IPS-NIHi7 (cell line): ENCODE data around the gene CSTPP1.

ENCODE experiments used
- DNase-seq: peaks from one replicate; pipeline ENCODE4 v3.0.0; 2012; ENCODE audit warnings: mixed read lengths; ENCODE audit errors: extremely low spot score

Gene CSTPP1

DNA sequence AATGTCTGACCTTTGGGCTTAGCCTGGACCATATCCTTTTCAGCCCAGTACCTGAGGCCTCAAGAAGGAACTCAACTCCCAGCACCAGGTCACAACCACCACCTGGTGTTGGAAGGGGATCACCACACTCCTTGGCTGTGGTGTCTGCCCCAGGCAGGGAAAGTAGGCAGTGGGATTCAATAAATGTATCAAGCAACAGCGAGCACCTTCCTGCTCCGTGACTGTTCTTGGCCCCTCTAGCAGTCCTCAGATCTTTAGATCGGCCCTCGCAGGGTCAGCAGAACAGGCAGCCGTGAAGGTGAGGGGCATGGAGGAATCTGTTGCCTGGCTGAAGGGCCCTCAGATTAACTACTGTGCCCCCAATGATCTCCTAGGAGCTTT lies 224.2 kb downstream of the CSTPP1 start:
- no peak for DNase-seq

- peak; percentile 94 for DNase-seq
Measured at GRCh38 chr11:47161134-47161854, 224.7 kb downstream of the CSTPP1 start.

GRCh38 chr11:47161890-47162289 lies 225.3 kb downstream of the CSTPP1 start:
- no peak for DNase-seq

GRCh38 chr11:47162426-47162825 lies 225.9 kb downstream of the CSTPP1 start:
- DNase-seq: no peak

DNA sequence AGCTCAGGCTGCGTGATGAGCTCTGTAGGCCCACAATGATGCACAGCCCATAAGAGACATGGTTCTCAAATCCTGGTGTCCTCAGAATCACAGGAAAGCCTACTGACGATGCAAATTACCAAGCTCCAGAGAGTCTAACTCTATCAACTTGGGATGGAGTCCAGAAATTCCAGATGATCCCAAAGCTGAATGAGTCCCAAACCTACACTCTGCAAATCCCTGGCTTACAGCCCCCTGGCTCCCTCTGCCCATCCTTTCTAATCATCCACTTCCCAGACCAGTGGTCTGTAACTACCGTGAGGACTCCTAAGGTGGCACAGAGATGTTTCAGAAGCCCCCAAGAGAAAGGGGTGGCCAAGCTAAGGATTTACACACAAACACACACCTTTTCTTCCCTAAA lies 226.6 kb downstream of the CSTPP1 start:
- no peak for DNase-seq

DNA sequence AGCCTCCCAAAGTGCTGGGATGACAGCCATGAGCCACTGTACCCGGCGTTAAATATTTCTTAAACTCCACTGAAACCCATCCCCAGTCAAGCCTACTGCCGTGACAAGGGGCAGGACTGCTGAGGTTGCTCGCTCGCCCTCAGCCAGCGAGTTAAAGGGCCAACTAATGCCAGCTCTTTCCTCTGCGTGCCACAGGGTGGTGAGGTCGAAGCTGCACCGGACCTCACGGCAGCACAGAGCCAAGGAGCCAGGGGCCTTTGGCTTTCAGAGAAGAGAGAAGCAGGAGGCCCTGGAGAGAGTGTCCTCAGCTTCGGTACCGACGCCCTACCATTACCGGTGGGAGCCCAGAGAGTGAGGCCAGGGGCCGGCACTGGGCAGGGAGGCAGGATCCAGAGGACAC lies 227.3 kb downstream of the CSTPP1 start:
- DNase-seq: no peak

- no peak for DNase-seq
Measured at GRCh38 chr11:47164321-47164720, 227.8 kb downstream of the CSTPP1 start.

- DNase-seq: no peak
Measured at GRCh38 chr11:47165253-47165840, 228.8 kb downstream of the CSTPP1 start.

GRCh38 chr11:47166368-47166767 lies 229.8 kb downstream of the CSTPP1 start:
- DNase-seq: no peak

DNA sequence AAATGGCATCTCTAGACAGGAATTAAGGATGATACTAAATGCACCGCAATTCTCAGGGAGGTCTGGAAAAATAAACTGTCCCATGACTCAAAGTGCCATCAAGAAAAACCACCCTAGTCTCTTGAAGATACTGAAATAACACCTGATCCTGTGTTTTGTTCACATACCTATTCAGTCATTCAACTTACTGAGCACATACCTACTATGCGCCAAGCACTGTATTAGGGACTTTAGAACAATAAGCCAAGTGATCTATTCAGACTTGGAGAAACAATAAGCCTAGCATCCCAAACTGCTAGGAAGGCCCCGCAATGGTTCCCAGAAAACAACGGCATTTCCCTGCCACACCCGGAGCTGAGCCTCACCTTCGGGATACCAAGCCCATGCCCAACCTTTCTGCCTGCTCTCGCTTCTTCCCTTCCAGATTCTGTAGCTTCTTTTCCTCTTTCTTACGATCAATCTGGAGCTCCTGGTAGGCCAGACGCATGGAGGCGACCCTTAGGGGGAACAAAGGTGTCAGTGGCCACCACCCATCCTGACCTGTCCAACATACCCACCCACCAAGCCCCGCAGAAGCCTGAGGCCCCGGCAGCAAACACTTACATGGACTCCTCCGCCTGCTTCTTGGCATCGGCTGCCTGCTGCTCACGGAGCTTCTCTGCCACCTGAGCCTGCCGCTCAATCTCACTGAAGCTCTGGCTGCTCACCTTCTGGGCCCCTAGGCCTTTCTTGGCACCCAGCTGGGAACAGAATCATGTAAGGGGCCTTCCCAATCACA lies 234.7 kb downstream of the CSTPP1 start:
- no peak for DNase-seq

- DNase-seq: no peak
Measured at GRCh38 chr11:47171856-47172255, 235.3 kb downstream of the CSTPP1 start.

DNA sequence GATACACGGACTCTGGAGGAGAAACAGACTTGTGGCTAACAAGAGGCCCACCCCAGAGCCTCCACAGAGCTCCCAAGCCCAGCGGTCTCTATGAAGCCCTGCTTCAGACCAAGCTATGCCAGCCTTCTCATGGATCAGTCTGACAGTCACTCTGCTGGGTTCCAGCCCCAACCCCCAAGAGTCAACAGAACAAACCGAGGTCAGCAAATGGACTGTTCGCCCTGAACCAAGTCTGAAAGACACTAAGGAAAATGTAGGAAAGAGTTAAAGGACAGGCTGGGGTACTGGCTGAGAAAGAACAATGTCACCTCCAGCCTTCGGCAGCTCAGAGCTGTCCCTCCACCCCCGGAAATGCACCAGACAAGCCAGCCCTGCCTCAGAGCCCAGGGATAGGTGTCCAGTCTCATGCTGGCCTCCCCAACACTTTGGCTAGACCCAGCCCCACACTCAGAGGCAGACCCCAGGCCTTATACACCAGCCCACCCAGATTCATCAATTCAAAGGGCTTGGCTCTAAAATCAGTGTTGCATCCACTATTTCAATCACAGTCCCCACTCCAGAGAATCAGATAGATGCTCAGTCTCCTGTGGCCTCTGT lies 236.3 kb downstream of the CSTPP1 start:
- no peak for DNase-seq

- no peak for DNase-seq
Measured at GRCh38 chr11:47175746-47176327, 239.3 kb downstream of the CSTPP1 start.

- DNase-seq: peak; percentile 100
Measured at GRCh38 chr11:47176328-47177228, 240.0 kb downstream of the CSTPP1 start, which contains the start of gene ARFGAP2. Gene ARFGAP2 (minus strand): TSS chr11:47176879. CDS start chr11:47176853, 26 bp downstream.

DNA sequence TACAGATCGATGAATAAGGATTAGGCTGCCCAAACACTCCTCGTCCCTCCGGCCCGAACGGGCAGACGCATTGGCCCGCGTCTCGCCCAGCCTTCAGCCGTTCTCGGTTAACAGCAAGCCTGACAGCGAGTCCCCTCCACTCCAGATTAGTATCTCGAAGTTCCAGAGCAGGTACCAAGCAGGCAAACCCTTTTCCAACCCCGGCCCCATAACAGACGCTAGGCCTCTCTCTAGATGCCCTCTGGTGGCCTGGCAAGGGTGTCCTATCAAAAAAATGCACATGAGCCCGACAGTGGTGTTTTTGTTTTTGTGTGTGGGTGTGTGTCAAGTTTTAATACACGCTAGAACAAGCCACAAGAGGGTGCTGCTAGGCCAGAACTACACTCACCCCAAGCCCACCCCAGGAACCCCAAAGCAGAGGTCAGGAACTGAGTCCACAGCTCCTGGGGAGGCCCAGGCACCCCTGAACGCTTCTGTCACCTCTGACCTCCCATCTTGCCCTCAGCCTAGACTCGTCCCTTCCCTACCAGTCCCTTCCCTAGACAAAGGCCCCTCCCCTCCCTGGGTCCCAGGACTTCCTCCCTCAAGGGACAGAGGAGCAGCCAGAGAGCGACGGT lies 240.8 kb downstream of the CSTPP1 start:
- DNase-seq: peak; percentile 71

DNA sequence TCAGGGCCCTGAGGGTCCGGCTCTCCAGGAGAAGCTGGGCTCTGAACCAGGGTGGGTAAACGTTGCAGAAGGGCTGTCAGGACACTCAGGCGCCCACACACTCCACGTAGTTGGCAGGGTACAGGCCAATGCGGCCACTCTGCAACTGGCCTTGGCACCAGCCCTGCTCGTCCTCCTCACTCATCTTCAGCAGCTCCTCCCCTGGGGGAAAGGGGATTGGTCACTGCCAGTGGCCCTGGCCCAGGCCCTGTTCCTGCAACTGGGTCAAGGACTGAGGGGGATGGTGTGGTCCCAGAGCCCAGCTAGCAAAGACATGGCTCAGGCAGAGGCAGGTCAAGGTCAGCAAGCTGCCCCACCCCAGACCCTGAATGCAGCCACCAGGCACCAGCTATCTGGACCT lies 241.3 kb downstream of the CSTPP1 start:
- DNase-seq: no peak

- DNase-seq: no peak
Measured at GRCh38 chr11:47178316-47178715, 241.8 kb downstream of the CSTPP1 start.

GRCh38 chr11:47178737-47179654 lies 242.4 kb downstream of the CSTPP1 start:
- DNase-seq: no peak

- DNase-seq: peak; percentile 67
Measured at GRCh38 chr11:47179655-47179991, 243.1 kb downstream of the CSTPP1 start.
